DMS153 treated with DMSO at 0.1 percent for 48 hours (cell line): ENCODE data around the gene ZFP69.

Experiments used
- DNase-seq: peaks from one replicate; lab custom pipeline; 2025; ENCODE audit not compliant: unreplicated experiment; lab: John Stamatoyannopoulos, UW

The ZFP69 gene

GRCh38 chr1:40508375-40509341, 31.6 kb downstream of the ZFP69 start, which contains the start of gene EXO5:
Gene EXO5 (plus strand): TSS chr1:40508767. CDS start chr1:40514545, 5,778 bp downstream.
- peak; percentile 95 for DNase-seq

- no peak for DNase-seq
Observed at GRCh38 chr1:40519517-40519916, 42.4 kb downstream of the ZFP69 start.

GRCh38 chr1:40530735-40531380, 53.8 kb downstream of the ZFP69 start:
- DNase-seq: no peak

GRCh38 chr1:40531381-40532061, 54.4 kb downstream of the ZFP69 start, which contains the start of gene ZNF684:
Gene ZNF684 (plus strand): TSS chr1:40531637. CDS start chr1:40533167, 1,530 bp downstream.
- DNase-seq: peak; percentile 100

- no peak for DNase-seq
Observed at GRCh38 chr1:40532062-40532389, 54.9 kb downstream of the ZFP69 start.

GRCh38 chr1:40532844-40533424, 55.8 kb downstream of the ZFP69 start:
- DNase-seq: peak; percentile 66

- no peak for DNase-seq
Observed at GRCh38 chr1:40534589-40534988, 57.5 kb downstream of the ZFP69 start.

- DNase-seq: no peak
Observed at GRCh38 chr1:40535732-40536131, 58.6 kb downstream of the ZFP69 start.

- DNase-seq: no peak
Observed at GRCh38 chr1:40539338-40539737, 62.2 kb downstream of the ZFP69 start.
